ENCODE measurements around the gene GATB. TPM values are rescaled to one million over a fixed set of nuclear protein-coding genes. Genes with fewer than 3 reads are reported as not detected.

The GATB gene
- total RNA-seq, 1 donor = 15.5 TPM

DNA sequence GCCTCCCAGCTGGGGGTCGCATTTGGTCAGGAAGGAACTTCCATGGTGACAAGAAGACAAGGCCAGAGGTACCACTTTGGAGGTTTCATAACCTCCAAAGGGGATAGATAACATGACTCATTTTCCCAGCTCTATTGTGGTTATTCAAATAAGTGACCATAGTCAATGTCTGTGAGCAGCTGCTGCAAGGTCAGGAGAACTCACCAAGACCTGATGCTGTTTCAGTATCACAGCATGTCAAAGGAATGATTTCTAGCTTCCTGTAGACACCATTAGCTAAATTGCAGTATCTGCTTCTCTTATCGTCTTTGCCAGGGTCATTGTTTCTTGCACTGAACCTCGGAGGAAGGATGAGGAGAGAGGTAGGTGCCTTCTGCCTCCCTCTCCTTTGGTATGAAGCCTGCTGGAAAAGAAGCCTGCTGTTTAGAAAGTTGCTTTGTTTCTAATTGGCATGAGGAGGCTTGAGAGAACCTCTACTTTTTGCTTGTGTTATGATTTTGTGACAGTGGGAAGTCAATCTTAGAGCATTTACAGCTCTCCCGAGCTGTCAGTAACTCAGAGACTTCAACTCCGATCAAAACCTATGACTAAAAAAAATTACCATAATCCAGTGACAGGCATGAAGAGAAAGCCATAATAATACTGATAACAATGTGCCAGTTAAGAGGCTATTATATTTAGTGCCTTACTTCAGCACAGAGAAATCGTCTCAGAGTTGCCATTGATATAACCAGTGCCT is 38.0 kb upstream of the GATB start:
- TF ChIP-seq, protein P1, sequence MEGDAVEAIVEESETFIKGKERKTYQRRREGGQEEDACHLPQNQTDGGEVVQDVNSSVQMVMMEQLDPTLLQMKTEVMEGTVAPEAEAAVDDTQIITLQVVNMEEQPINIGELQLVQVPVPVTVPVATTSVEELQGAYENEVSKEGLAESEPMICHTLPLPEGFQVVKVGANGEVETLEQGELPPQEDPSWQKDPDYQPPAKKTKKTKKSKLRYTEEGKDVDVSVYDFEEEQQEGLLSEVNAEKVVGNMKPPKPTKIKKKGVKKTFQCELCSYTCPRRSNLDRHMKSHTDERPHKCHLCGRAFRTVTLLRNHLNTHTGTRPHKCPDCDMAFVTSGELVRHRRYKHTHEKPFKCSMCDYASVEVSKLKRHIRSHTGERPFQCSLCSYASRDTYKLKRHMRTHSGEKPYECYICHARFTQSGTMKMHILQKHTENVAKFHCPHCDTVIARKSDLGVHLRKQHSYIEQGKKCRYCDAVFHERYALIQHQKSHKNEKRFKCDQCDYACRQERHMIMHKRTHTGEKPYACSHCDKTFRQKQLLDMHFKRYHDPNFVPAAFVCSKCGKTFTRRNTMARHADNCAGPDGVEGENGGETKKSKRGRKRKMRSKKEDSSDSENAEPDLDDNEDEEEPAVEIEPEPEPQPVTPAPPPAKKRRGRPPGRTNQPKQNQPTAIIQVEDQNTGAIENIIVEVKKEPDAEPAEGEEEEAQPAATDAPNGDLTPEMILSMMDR (IDR thresholded peaks at IDR 0.05; ENCODE audit: insufficient read depth, low read depth, low read length) = no peak
- H3K4me3 ChIP-seq (ENCODE audit: low read depth, low read length) = no peak overlapping the region
- no peak for DNase-seq (ENCODE audit: low read depth)

- H3K4me3 ChIP-seq (ENCODE audit: low read depth, low read length) = no peak overlapping the region
- DNase-seq (ENCODE audit: low read depth) = no peak
- TF ChIP-seq, protein P1 (IDR thresholded peaks at IDR 0.05; ENCODE audit: insufficient read depth, low read depth, low read length) = no peak
Observed at GRCh38 chr4:151797853-151798252, 37.0 kb upstream of the GATB start.

GRCh38 chr4:151797131-151797530 is 36.3 kb upstream of the GATB start:
- no peak for DNase-seq (ENCODE audit: low read depth)
- TF ChIP-seq, protein P1 (IDR thresholded peaks at IDR 0.05; ENCODE audit: insufficient read depth, low read depth, low read length) = no peak
- H3K4me3 ChIP-seq (ENCODE audit: low read depth, low read length) = no peak overlapping the region

DNA sequence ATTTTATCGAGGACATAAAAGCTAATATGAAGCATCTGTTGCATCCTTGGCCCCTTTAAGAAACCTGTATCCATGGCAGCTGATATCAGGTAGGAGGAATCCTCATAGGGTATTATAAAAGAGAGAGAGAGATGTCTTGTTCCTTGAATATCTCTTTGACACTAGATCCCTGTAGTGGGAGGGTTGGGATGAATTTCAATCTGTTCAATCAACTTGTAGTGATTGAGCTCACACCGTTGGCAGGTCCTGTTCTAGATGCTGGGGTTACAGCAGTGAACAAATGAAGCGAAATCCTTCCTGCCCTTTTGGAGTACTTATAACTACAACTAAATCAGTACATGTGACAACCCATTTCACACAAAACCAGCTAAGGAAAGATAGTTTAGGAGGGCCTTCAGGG is 35.3 kb upstream of the GATB start:
- no peak for DNase-seq (ENCODE audit: low read depth)
- TF ChIP-seq, protein P1 (IDR thresholded peaks at IDR 0.05; ENCODE audit: insufficient read depth, low read depth, low read length) = no peak
- H3K4me3 ChIP-seq (ENCODE audit: low read depth, low read length) = no peak overlapping the region

DNA sequence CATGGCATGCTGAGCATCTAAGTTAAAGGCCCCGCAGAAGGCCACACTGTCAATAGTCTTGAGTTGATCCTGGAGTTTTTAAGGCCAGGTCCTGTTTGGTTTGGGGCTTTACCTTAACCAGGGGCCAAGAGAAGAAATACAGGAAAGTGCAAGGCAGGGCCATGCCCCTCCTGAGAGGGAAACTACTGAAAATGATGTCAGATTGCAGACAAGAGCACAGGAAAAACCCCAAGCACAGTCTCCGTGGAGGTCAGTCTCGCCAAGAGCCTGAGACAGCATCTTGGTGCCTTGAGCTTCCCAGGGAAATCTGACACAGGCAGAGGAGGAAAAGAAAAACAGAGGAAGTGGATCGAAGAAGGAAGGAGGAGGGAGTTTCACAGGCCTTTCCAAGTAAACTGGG is 32.2 kb upstream of the GATB start:
- TF ChIP-seq, protein P1 (IDR thresholded peaks at IDR 0.05; ENCODE audit: insufficient read depth, low read depth, low read length) = no peak
- H3K4me3 ChIP-seq (ENCODE audit: low read depth, low read length) = no peak overlapping the region
- no peak for DNase-seq (ENCODE audit: low read depth)

DNA sequence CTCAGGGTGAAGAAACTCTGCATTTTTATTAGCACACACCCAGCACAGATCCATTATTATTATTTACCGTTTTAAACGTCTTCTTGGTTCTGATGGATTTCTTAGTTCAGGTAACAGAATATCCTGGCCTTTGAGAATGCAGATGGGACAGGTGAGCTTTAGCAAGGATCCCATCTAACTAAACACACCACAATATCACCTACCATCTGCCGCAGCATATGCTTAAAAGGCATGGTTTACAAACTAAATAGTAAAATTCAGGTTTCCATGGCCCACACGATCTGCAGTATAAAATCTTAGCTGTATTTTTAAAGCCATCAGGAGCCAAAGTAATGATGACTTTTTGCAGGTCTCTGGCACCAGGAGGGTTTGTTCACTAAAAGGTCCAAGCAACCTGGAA is 31.7 kb upstream of the GATB start:
- H3K4me3 ChIP-seq (ENCODE audit: low read depth, low read length) = no peak overlapping the region
- no peak for DNase-seq (ENCODE audit: low read depth)
- TF ChIP-seq, protein P1 (IDR thresholded peaks at IDR 0.05; ENCODE audit: insufficient read depth, low read depth, low read length) = no peak

DNA sequence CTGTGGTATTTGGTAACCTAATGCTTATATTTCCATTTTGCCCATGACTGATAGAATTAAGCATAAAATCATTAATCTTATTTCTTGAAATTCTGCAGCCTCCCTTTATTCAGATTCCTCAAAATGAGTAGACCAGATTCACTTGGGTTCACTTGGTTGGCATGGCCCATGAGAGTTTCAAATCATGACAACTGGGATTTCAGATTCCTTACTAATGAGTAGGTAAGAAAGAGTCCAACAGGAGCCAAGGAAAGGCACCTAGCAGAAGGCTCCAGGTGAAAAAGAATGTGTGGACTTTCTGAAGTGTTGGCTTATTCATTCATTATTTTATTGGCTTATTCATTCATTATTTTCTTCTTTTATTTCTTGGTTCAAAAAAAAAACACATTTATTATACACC is 27.2 kb upstream of the GATB start:
- H3K4me3 ChIP-seq (ENCODE audit: low read depth, low read length) = no peak overlapping the region
- TF ChIP-seq, protein P1 (IDR thresholded peaks at IDR 0.05; ENCODE audit: insufficient read depth, low read depth, low read length) = no peak
- no peak for DNase-seq (ENCODE audit: low read depth)
